ENCODE results near the gene GPRC5C. TPM values are rescaled to one million over a fixed set of nuclear protein-coding genes. Genes with fewer than 3 reads are reported as not detected.
A peak's percentile ranks its signal among the peaks of the same experiment; 100 is the strongest.

Gene GPRC5C
- total and polyA plus RNA-seq, 2 donors (not counting 3 experiments of a cell fraction or from before 2014, with no cell fraction given): not detected

DNA sequence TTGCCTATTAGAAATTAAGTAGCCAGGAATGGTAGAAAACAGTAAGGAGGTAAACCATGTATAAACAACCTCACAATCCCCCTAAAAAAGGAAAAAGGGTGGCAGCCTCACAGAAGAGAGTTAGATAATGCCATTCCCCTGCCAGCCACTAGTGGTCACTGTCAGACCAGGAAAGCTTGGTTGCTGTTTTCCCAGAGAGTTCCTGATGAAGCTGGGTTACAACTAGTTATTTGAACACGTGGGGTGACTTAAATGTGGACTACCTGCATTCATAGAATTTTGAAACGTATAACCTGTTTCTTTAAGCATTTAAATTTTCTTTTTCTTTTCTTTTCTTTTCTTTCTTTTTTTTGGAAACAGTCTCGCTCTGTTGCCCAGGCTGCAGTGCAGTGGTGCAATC lies 5.8 kb downstream of the GPRC5C start:
- DNase-seq (ENCODE audit: low read depth, low spot score): no peak
- POLR2A ChIA-PET: no interaction called here
- H3K27ac ChIP-seq (ENCODE audit: insufficient read depth, low read depth, low read length): no peak overlapping the region
- no TSS peak for BruUV-seq (replicated peaks)
- no peak for TF ChIP-seq FOS (IDR thresholded peaks at IDR 0.05; ENCODE audit: borderline replicate concordance, insufficient read depth, low read length)
- TF ChIP-seq, protein P1, sequence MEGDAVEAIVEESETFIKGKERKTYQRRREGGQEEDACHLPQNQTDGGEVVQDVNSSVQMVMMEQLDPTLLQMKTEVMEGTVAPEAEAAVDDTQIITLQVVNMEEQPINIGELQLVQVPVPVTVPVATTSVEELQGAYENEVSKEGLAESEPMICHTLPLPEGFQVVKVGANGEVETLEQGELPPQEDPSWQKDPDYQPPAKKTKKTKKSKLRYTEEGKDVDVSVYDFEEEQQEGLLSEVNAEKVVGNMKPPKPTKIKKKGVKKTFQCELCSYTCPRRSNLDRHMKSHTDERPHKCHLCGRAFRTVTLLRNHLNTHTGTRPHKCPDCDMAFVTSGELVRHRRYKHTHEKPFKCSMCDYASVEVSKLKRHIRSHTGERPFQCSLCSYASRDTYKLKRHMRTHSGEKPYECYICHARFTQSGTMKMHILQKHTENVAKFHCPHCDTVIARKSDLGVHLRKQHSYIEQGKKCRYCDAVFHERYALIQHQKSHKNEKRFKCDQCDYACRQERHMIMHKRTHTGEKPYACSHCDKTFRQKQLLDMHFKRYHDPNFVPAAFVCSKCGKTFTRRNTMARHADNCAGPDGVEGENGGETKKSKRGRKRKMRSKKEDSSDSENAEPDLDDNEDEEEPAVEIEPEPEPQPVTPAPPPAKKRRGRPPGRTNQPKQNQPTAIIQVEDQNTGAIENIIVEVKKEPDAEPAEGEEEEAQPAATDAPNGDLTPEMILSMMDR (IDR thresholded peaks at IDR 0.05; ENCODE audit: extremely low read depth in 1 of 2, insufficient read depth in 1 of 2, low read depth in 1 of 2, low read length in 2 of 2): peak; percentile 45 to 53
- TF ChIP-seq, protein P2, sequence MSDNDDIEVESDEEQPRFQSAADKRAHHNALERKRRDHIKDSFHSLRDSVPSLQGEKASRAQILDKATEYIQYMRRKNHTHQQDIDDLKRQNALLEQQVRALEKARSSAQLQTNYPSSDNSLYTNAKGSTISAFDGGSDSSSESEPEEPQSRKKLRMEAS (IDR thresholded peaks at IDR 0.05; ENCODE audit: insufficient read depth, insufficient read length): no peak
- CTCF ChIA-PET: interaction anchor here (0.8 to 2.4 kb wide), 3 partner anchors 14 to 114 kb away, joined by 3 to 9 read pairs (median 3); no protein-coding TSS in a partner anchor
- H3K4me1 ChIP-seq (ENCODE audit: control insufficient read depth, extremely low read depth, insufficient read depth, low read length): no peaks in the 10 kb centered on the region
- dilution Hi-C loops (cut with MboI; ENCODE audit: extremely low pct_ligation_motif_present, low sequenced_read_pairs): no loop called here
- intact Hi-C loops (cut with micrococcal nuclease): no loop called here
- no peaks in the 10 kb centered on the region for H3K9me1 ChIP-seq (replicated peaks; ENCODE audit: control insufficient read depth, extremely low read depth, insufficient read depth, low read length)
- H3K36me3 ChIP-seq (ENCODE audit: control insufficient read depth in 2 of 2, extremely low read depth in 1 of 2, insufficient read depth in 2 of 2, low read length in 2 of 2): no peaks in the 10 kb centered on the region
- H3K4me3 ChIP-seq (replicated peaks in 1 of 3; ENCODE audit: insufficient read depth in 1 of 3, low read depth in 1 of 3, low read length in 3 of 3): no peak overlapping the region
- no peak overlapping the region for H2AFZ ChIP-seq (ENCODE audit: low read depth, low read length)
- no peaks in the 10 kb centered on the region for H3K79me2 ChIP-seq (ENCODE audit: control insufficient read depth, insufficient read depth, low read length)
- no peak overlapping the region for H3K9ac ChIP-seq (replicated peaks; ENCODE audit: extremely low read depth, insufficient read depth, low read length)
- H3K27me3 ChIP-seq (ENCODE audit: control insufficient read depth in 2 of 2, insufficient read depth in 2 of 2, low read length in 2 of 2): peaks cover 2 to 5% of the 10 kb centered on the region in 2 experiments
- no peaks in the 10 kb centered on the region for H3K9me3 ChIP-seq (replicated peaks; ENCODE audit: control insufficient read depth, insufficient read depth, low read length)
- no peak for FAIRE-seq
- H3K4me2 ChIP-seq (ENCODE audit: insufficient read depth, low read length): no peak overlapping the region
- no peaks in the 10 kb centered on the region for H4K20me1 ChIP-seq (replicated peaks; ENCODE audit: control insufficient read depth, extremely low read depth, insufficient read depth, low read length)
